22Rv1 (cell line): ENCODE data around the gene PYGO2.

Source experiments
- CTCF ChIP-seq: fragments of 450-650 bp; IDR thresholded peaks from 2 replicates; pipeline ENCODE4 v1.5.1; 2017; ENCODE audit warnings: mild to moderate bottlenecking
- ZFX ChIP-seq: fragments of 450-650 bp; IDR thresholded peaks from 2 replicates; pipeline ENCODE4 v1.6.1; 2017; ENCODE audit warnings: antibody characterized with exemption, borderline replicate concordance

GRCh38 chr1:154993572-154994268, 32.1 kb upstream of the PYGO2 start, which contains the start of gene LENEP:
- TF ChIP-seq CTCF: no peak
- no peak for TF ChIP-seq ZFX
